Esophagus muscularis mucosa (tissue), 4 donors: ENCODE data around the gene TRPM3. TPM values are rescaled to one million over a fixed set of nuclear protein-coding genes. Genes with fewer than 3 reads are reported as not detected.
A peak's percentile ranks its signal among the peaks of the same experiment; 100 is the strongest.

Experiments
- DNase-seq: peaks from one replicate; pipeline ENCODE4 v3.0.0-alpha.2; 2017; ENCODE audit errors: extremely low spot score
- H3K27ac ChIP-seq, 4 donors: fragments of 200-600 bp; sonication (generic); replicated peaks in 1 of 4; 1 replicate in 3 of 4; 2 replicates in 1 of 4; pipeline ENCODE4 v1.5.1; 2016 to 2019; ENCODE audit warnings: mild to moderate bottlenecking in 1 of 4
- H3K27me3 ChIP-seq, 4 donors: fragments of 200-600 bp; sonication (generic); one replicate each; pipeline versions ENCODE4 v1.5.1 to v1.6.0; 2016 to 2019
- H3K36me3 ChIP-seq, 4 donors: fragments of 200-600 bp; sonication (generic); one replicate each; pipeline ENCODE4 v1.5.1; 2016 to 2019
- H3K4me1 ChIP-seq, 4 donors: fragments of 200-600 bp; sonication (generic); one replicate each; pipeline ENCODE4 v1.5.1; 2016 to 2019
- H3K4me3 ChIP-seq, 4 donors: fragments of 200-600 bp; sonication (generic); 1 replicate in 2 of 4; 2 replicates in 2 of 4; pipeline ENCODE4 v1.5.1; 2016 to 2019; ENCODE audit warnings: mild to moderate bottlenecking in 4 of 4, moderate library complexity in 1 of 4
- H3K9me3 ChIP-seq, 4 donors: fragments of 200-600 bp; sonication (generic); 1 replicate in 3 of 4; 2 replicates in 1 of 4; pipeline ENCODE4 v1.5.1; 2016 to 2019
- EP300 ChIP-seq: sonication (generic); formaldehyde crosslinking; IDR thresholded peaks from one replicate; pipeline ENCODE4 v1.6.1; 2017; ENCODE audit warnings: antibody characterized with exemption
- POLR2A ChIP-seq: fragments of 450-650 bp; IDR thresholded peaks from one replicate; pipeline ENCODE4 v1.6.1; 2017; ENCODE audit warnings: antibody characterized with exemption, moderate library complexity, mild to moderate bottlenecking, low read depth
- POLR2AphosphoS5 ChIP-seq, 2 donors: sonication (generic); formaldehyde crosslinking; IDR thresholded peaks; one replicate each; pipeline ENCODE4 v1.6.1; 2017; ENCODE audit warnings: antibody characterized with exemption in 2 of 2
- WGBS: methylation state at CpG from one replicate; pipeline ENCODE4 v1.1.5; 2018; 5-methylcytosine and 5-hydroxymethylcytosine counted together
- intact Hi-C: fragments of 100-400 bp; cut with DNase I; formaldehyde crosslinking; loops from one replicate; pipeline ENCODE4 v1.15.1; 2023
- total RNA-seq, 4 donors: library from RNA; depleted of rRNA; stranded (reverse); fragments of >200 nt; gene quantifications; one replicate each; pipeline versions ENCODE4 v1.1.0 to v1.2.1, GENCODE V29; 2016
- TF ChIP-seq, protein P1 (sequence below), 3 experiments: fragments of 200-600 bp in 2 of 3; fragments of 450-650 bp in 1 of 3; sonication (generic) in 2 of 3; IDR thresholded peaks; one replicate each; pipeline ENCODE4 v1.5.1; 2017 to 2019; ENCODE audit warnings: antibody characterized with exemption in 3 of 3, mild to moderate bottlenecking in 2 of 3, moderate library complexity in 1 of 3

The TRPM3 gene
- total RNA-seq, 4 donors from 2014 or later = 0.13 to 0.17 TPM; not detected in 2

DNA sequence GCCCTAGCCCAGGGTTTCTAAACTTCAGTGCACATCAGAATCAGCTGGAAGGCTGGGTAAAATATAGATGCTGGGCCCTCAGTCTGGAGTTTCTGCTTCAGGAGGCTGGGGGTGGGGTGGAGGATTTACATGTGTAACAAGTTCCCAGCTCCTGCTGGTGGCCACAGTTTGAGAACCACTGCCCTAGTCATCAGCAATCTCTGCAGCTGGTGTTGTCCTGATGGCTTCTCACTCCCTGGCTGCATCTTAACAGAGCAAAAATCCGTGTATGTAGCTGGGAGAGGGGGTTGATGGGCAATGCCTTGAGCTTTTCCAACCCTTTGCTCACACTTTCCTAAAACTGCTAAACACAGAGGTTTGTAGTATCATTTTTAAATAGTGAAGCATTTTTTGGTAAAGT is 520.9 kb downstream of the TRPM3 start:
- H3K4me3 ChIP-seq = peak overlapping the region in 1 of 4 donors; percentile 20
- no peak for DNase-seq

DNA sequence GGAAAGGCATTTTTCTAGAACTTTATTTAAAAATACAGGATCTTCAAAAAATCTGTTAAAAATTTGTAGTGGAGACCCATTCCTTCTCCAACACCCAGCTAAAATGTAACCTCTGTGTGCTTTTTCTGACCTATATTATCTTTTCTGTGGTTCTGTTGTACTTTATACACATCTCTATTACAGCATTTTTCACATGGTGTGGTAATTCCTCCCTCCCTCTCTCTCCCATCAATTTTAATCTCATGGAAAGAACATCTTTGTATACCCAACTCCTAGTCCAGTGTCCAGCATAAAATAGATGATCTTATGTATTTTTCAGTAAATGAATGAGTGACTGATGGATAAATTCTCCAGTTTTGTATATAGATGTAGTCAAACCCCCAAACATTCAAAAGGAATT is 523.5 kb downstream of the TRPM3 start:
- H3K4me3 ChIP-seq = no peak overlapping the region
- no peak for DNase-seq
- H3K36me3 ChIP-seq = no peaks in the 10 kb centered on the region
- H3K4me1 ChIP-seq = peaks cover 26 to 44% (median 37%) of the 10 kb centered on the region in 4 donors
- TF ChIP-seq EP300 (no peak), POLR2A (no peak), POLR2AphosphoS5 (IDR thresholded peaks at IDR 0.05) (no peak)
- TF ChIP-seq, protein P1, sequence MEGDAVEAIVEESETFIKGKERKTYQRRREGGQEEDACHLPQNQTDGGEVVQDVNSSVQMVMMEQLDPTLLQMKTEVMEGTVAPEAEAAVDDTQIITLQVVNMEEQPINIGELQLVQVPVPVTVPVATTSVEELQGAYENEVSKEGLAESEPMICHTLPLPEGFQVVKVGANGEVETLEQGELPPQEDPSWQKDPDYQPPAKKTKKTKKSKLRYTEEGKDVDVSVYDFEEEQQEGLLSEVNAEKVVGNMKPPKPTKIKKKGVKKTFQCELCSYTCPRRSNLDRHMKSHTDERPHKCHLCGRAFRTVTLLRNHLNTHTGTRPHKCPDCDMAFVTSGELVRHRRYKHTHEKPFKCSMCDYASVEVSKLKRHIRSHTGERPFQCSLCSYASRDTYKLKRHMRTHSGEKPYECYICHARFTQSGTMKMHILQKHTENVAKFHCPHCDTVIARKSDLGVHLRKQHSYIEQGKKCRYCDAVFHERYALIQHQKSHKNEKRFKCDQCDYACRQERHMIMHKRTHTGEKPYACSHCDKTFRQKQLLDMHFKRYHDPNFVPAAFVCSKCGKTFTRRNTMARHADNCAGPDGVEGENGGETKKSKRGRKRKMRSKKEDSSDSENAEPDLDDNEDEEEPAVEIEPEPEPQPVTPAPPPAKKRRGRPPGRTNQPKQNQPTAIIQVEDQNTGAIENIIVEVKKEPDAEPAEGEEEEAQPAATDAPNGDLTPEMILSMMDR (IDR thresholded peaks at IDR 0.05) = no peak
- peak overlapping the region in 2 of 4 donors; percentile 24 to 52 for H3K27ac ChIP-seq
- H3K27me3 ChIP-seq = no peaks in the 10 kb centered on the region
- intact Hi-C loops = no loop called here
- no peaks in the 10 kb centered on the region for H3K9me3 ChIP-seq

More for the DNA sequence above, 520.9 kb downstream of the TRPM3 start:
- intact Hi-C loops = loop anchor here (2.0 to 10.0 kb wide), 4 partner anchors 120 to 626 kb away; no protein-coding TSS in a partner anchor
- TF ChIP-seq EP300 (no peak), POLR2AphosphoS5 (IDR thresholded peaks at IDR 0.05) (no peak), POLR2A (no peak)
- TF ChIP-seq, protein P1 (IDR thresholded peaks at IDR 0.05) = no peak
- no peaks in the 10 kb centered on the region for H3K9me3 ChIP-seq
- peaks cover 26 to 35% (median 33%) of the 10 kb centered on the region in 4 donors for H3K4me1 ChIP-seq
- H3K27me3 ChIP-seq = no peaks in the 10 kb centered on the region
- no peaks in the 10 kb centered on the region for H3K36me3 ChIP-seq
- 20% methylated on average over 1 of the region's 1 CpG for WGBS
- peak overlapping the region; percentile 88 to 91 (median 90) for H3K27ac ChIP-seq

DNA sequence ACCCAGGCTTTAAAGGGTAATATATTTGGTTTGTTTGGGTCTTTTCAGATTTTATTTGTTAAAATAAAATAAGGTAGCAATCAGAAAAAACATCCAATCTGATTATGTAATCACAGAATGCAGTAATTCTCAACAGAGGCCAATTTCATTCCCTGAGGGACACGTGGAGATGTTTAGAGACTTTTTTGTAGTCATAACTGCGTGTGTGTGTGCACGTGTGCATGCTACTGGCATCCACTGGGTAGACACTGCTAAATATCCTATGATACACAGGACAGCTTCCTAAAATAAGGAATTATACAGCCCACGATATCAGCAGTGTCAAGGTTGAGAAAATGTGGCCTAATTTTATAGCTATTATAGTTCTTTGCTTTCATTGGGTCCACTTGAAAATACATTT is 526.2 kb downstream of the TRPM3 start:
- 60% methylated on average over 4 of the region's 4 CpGs for WGBS
- no peaks in the 10 kb centered on the region for H3K9me3 ChIP-seq
- H3K27ac ChIP-seq = peak overlapping the region in 1 of 4 donors; percentile 26
- TF ChIP-seq, protein P1 (IDR thresholded peaks at IDR 0.05) = no peak
- TF ChIP-seq POLR2AphosphoS5 (IDR thresholded peaks at IDR 0.05) = peak in 1 of 2 donors; percentile 19
- H3K27me3 ChIP-seq = no peaks in the 10 kb centered on the region
- intact Hi-C loops = no loop called here
- H3K36me3 ChIP-seq = no peaks in the 10 kb centered on the region
- H3K4me3 ChIP-seq = no peak overlapping the region
- peaks cover under 1 to 33% (median 29%) of the 10 kb centered on the region in 4 donors for H3K4me1 ChIP-seq
- no peak for DNase-seq

DNA sequence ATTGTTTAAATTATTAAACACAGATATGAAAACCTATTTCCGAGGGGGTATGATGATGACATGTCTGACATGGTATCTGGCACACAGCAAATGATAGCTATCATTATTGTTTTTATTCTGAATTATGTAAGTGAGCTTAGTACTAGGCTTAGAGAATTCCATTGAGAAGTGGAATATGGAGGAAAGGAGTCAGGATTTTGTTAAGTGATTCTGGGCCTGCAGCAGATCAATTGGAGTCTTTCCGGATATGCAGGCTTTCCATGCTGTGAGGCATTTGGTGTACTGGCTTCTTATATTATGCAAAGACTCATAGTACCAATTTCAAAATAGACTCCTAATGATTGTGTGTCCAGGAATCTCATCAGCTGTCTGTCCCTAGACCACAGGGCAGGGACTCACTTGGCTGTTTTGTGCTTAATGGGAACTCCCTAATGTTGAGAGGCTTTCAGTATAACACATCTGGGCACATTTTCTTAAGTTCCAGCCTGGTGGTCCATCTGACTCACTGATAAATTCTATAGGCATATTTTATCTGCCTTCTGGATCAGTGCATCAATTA is 527.0 kb downstream of the TRPM3 start:
- Histone ChIP-seq H3K36me3 (no peaks in the 10 kb centered on the region), H3K4me1 (peaks cover 3 to 37% (median 31%) of the 10 kb centered on the region in 4 donors), H3K27me3 (no peaks in the 10 kb centered on the region), H3K27ac (peak overlapping the region in 2 of 4 donors; percentile 5 to 26), H3K4me3 (no peak overlapping the region), H3K9me3 (no peaks in the 10 kb centered on the region)
- no peak for TF ChIP-seq POLR2A
- no peak for TF ChIP-seq EP300
- no peak for TF ChIP-seq POLR2AphosphoS5 (IDR thresholded peaks at IDR 0.05)
- TF ChIP-seq, protein P1 (IDR thresholded peaks at IDR 0.05) = no peak
- no peak for DNase-seq
- intact Hi-C loops = no loop called here
- 75% methylated on average over 2 of the region's 2 CpGs for WGBS

DNA sequence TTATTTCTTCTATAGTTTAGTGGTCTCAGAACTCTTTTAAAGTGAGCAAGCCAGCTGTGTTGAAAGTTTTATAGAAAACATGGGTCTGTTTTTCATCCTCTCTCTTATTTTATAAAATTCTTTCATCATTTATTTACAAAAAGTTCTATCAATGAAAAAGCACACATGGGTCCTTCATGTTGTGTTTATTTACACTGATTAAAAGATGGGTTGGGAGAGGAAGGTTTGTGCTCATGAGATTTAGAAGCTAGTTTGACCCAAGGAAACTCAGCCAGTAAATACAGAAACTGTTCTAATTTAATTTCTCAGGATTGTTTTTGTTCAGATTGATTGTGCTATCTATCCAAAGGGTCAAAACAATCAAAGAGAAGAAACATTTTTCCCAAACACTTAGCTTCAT is 528.2 kb downstream of the TRPM3 start:
- TF ChIP-seq POLR2A (no peak), EP300 (no peak), POLR2AphosphoS5 (IDR thresholded peaks at IDR 0.05) (no peak)
- TF ChIP-seq, protein P1 (IDR thresholded peaks at IDR 0.05) = no peak
- DNase-seq = no peak
- Histone ChIP-seq H3K36me3 (no peaks in the 10 kb centered on the region), H3K9me3 (no peaks in the 10 kb centered on the region), H3K27ac (peak overlapping the region in 2 of 4 donors; percentile 4 to 30), H3K4me3 (no peak overlapping the region), H3K27me3 (no peaks in the 10 kb centered on the region), H3K4me1 (peaks cover 15 to 49% (median 43%) of the 10 kb centered on the region in 4 donors)
- intact Hi-C loops = no loop called here
